ENCODE measurements around the gene MRPL52.

The MRPL52 gene

GRCh38 chr14:22837750-22838538 is 8.3 kb downstream of the MRPL52 start:
- peak overlapping the region; percentile 90 to 96 for H3K4me3 ChIP-seq (ENCODE audit: low read length in 2 of 2)
- peak overlapping the region; percentile 85 to 88 for H3K27ac ChIP-seq (ENCODE audit: low read depth in 2 of 2, low read length in 2 of 2)
- peaks cover 25 to 34% of the 10 kb centered on the region in 2 donors for H3K36me3 ChIP-seq (ENCODE audit: control insufficient read depth in 2 of 2, insufficient read depth in 2 of 2, low read length in 2 of 2)
- H3K9ac ChIP-seq (ENCODE audit: low read depth in 1 of 2, low read length in 2 of 2): peak overlapping the region; percentile 84 to 96
- no peaks in the 10 kb centered on the region for H3K27me3 ChIP-seq (ENCODE audit: control insufficient read depth in 2 of 2, insufficient read depth in 2 of 2, low read length in 2 of 2)
- H3K9me3 ChIP-seq (ENCODE audit: control insufficient read depth in 2 of 2, low read length in 2 of 2): no peaks in the 10 kb centered on the region
- peaks cover 10 to 17% of the 10 kb centered on the region in 2 donors for H3K4me1 ChIP-seq (ENCODE audit: control insufficient read depth in 2 of 2, insufficient read depth in 2 of 2, low read length in 2 of 2)

GRCh38 chr14:22838631-22839041 is 8.9 kb downstream of the MRPL52 start:
- H3K27me3 ChIP-seq (ENCODE audit: control insufficient read depth in 2 of 2, insufficient read depth in 2 of 2, low read length in 2 of 2): no peaks in the 10 kb centered on the region
- H3K27ac ChIP-seq (ENCODE audit: low read depth in 2 of 2, low read length in 2 of 2): peak overlapping the region; percentile 85 to 88
- no peaks in the 10 kb centered on the region for H3K9me3 ChIP-seq (ENCODE audit: control insufficient read depth in 2 of 2, low read length in 2 of 2)
- peak overlapping the region; percentile 90 to 96 for H3K4me3 ChIP-seq (ENCODE audit: low read length in 2 of 2)
- peak overlapping the region; percentile 84 to 96 for H3K9ac ChIP-seq (ENCODE audit: low read depth in 1 of 2, low read length in 2 of 2)
- H3K36me3 ChIP-seq (ENCODE audit: control insufficient read depth in 2 of 2, insufficient read depth in 2 of 2, low read length in 2 of 2): peaks cover 29 to 38% of the 10 kb centered on the region in 2 donors
- peaks cover 10 to 17% of the 10 kb centered on the region in 2 donors for H3K4me1 ChIP-seq (ENCODE audit: control insufficient read depth in 2 of 2, insufficient read depth in 2 of 2, low read length in 2 of 2)

DNA sequence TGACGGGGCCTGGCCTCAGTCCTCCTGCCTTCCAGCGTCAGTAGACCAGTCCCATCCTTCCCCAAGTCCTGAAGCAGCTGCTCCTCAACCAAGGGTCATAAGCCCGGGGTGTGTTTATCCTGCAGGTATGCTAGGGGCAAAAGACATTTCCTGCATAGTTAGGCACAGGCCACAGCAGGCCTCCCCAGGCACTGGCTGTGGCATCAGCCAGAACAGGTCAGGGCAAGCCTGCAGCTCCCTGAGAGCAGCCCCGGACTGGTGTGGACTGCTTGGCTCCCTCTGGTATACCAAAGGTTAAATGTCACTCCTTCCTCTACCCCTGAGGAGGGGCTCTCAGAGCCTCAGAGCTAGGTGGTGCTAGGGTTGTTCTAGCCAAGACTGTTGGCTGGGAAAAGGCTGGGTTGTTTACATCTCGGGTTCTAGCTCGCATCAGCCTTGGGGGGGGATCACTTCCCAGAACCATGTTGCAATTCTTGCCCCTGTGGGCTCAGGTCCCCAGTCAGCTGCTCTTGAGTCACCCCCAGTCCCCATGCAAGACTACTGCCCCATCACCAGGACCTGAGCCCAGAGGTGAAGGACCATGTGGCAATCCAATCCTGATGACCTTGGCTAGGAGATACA is 9.6 kb downstream of the MRPL52 start:
- Histone ChIP-seq H3K36me3 (ENCODE audit: control insufficient read depth in 2 of 2, insufficient read depth in 2 of 2, low read length in 2 of 2) (peaks cover 26 to 36% of the 10 kb centered on the region in 2 donors), H3K4me1 (ENCODE audit: control insufficient read depth in 2 of 2, insufficient read depth in 2 of 2, low read length in 2 of 2) (peaks cover 10 to 17% of the 10 kb centered on the region in 2 donors), H3K4me3 (ENCODE audit: low read length in 2 of 2) (peak overlapping the region; percentile 28 to 90), H3K27me3 (ENCODE audit: control insufficient read depth in 2 of 2, insufficient read depth in 2 of 2, low read length in 2 of 2) (no peaks in the 10 kb centered on the region), H3K27ac (ENCODE audit: low read depth in 2 of 2, low read length in 2 of 2) (peak overlapping the region in 1 of 2 donors; percentile 88), H3K9ac (ENCODE audit: low read depth in 1 of 2, low read length in 2 of 2) (peak overlapping the region in 1 of 2 donors; percentile 96), H3K9me3 (ENCODE audit: control insufficient read depth in 2 of 2, low read length in 2 of 2) (no peaks in the 10 kb centered on the region)

DNA sequence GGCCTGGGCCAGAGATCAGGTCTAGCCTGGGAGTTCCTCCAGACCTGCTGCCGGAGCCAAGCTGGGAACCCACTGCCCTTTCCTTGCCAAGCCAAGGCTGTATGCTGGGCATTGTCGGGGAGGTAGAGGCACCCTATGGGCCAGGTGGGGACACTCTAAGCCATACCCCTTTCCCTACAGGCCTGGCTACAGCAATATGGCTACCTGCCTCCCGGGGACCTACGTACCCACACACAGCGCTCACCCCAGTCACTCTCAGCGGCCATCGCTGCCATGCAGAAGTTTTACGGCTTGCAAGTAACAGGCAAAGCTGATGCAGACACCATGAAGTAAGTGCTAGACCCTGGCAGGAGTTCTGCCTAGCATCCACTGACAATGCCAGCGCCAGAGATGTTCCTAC is 11.6 kb downstream of the MRPL52 start:
- Histone ChIP-seq H3K27me3 (ENCODE audit: control insufficient read depth in 2 of 2, insufficient read depth in 2 of 2, low read length in 2 of 2) (no peaks in the 10 kb centered on the region), H3K9me3 (ENCODE audit: control insufficient read depth in 2 of 2, low read length in 2 of 2) (no peaks in the 10 kb centered on the region), H3K27ac (ENCODE audit: low read depth in 2 of 2, low read length in 2 of 2) (no peak overlapping the region), H3K9ac (ENCODE audit: low read depth in 1 of 2, low read length in 2 of 2) (no peak overlapping the region), H3K36me3 (ENCODE audit: control insufficient read depth in 2 of 2, insufficient read depth in 2 of 2, low read length in 2 of 2) (peaks cover 43 to 45% of the 10 kb centered on the region in 2 donors), H3K4me1 (ENCODE audit: control insufficient read depth in 2 of 2, insufficient read depth in 2 of 2, low read length in 2 of 2) (peaks cover 9 to 17% of the 10 kb centered on the region in 2 donors), H3K4me3 (ENCODE audit: low read length in 2 of 2) (no peak overlapping the region)

DNA sequence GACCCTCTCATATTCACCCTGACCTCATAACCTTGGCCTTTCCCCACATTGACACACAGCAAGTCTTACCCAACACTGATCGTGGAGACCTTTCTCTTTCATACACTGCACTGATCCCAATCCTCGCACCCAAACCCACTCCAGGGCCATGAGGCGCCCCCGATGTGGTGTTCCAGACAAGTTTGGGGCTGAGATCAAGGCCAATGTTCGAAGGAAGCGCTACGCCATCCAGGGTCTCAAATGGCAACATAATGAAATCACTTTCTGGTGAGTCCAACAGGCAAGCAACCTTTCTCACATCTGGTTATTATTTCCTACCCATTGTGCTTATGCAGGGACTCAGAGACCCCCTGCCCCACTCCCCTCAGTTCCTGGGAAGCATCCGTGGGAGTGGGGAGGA is 12.1 kb downstream of the MRPL52 start:
- no peak overlapping the region for H3K4me3 ChIP-seq (ENCODE audit: low read length in 2 of 2)
- H3K4me1 ChIP-seq (ENCODE audit: control insufficient read depth in 2 of 2, insufficient read depth in 2 of 2, low read length in 2 of 2): peaks cover 10 to 19% of the 10 kb centered on the region in 2 donors
- no peak overlapping the region for H3K9ac ChIP-seq (ENCODE audit: low read depth in 1 of 2, low read length in 2 of 2)
- H3K9me3 ChIP-seq (ENCODE audit: control insufficient read depth in 2 of 2, low read length in 2 of 2): no peaks in the 10 kb centered on the region
- H3K36me3 ChIP-seq (ENCODE audit: control insufficient read depth in 2 of 2, insufficient read depth in 2 of 2, low read length in 2 of 2): peaks cover 46 to 48% of the 10 kb centered on the region in 2 donors
- no peak overlapping the region for H3K27ac ChIP-seq (ENCODE audit: low read depth in 2 of 2, low read length in 2 of 2)
- no peaks in the 10 kb centered on the region for H3K27me3 ChIP-seq (ENCODE audit: control insufficient read depth in 2 of 2, insufficient read depth in 2 of 2, low read length in 2 of 2)

GRCh38 chr14:22842211-22843122 is 12.8 kb downstream of the MRPL52 start:
- no peaks in the 10 kb centered on the region for H3K27me3 ChIP-seq (ENCODE audit: control insufficient read depth in 2 of 2, insufficient read depth in 2 of 2, low read length in 2 of 2)
- H3K27ac ChIP-seq (ENCODE audit: low read depth in 2 of 2, low read length in 2 of 2): no peak overlapping the region
- H3K4me1 ChIP-seq (ENCODE audit: control insufficient read depth in 2 of 2, insufficient read depth in 2 of 2, low read length in 2 of 2): peaks cover 10 to 20% of the 10 kb centered on the region in 2 donors
- H3K36me3 ChIP-seq (ENCODE audit: control insufficient read depth in 2 of 2, insufficient read depth in 2 of 2, low read length in 2 of 2): peaks cover 46 to 51% of the 10 kb centered on the region in 2 donors
- no peaks in the 10 kb centered on the region for H3K9me3 ChIP-seq (ENCODE audit: control insufficient read depth in 2 of 2, low read length in 2 of 2)
- no peak overlapping the region for H3K9ac ChIP-seq (ENCODE audit: low read depth in 1 of 2, low read length in 2 of 2)
- H3K4me3 ChIP-seq (ENCODE audit: low read length in 2 of 2): no peak overlapping the region

DNA sequence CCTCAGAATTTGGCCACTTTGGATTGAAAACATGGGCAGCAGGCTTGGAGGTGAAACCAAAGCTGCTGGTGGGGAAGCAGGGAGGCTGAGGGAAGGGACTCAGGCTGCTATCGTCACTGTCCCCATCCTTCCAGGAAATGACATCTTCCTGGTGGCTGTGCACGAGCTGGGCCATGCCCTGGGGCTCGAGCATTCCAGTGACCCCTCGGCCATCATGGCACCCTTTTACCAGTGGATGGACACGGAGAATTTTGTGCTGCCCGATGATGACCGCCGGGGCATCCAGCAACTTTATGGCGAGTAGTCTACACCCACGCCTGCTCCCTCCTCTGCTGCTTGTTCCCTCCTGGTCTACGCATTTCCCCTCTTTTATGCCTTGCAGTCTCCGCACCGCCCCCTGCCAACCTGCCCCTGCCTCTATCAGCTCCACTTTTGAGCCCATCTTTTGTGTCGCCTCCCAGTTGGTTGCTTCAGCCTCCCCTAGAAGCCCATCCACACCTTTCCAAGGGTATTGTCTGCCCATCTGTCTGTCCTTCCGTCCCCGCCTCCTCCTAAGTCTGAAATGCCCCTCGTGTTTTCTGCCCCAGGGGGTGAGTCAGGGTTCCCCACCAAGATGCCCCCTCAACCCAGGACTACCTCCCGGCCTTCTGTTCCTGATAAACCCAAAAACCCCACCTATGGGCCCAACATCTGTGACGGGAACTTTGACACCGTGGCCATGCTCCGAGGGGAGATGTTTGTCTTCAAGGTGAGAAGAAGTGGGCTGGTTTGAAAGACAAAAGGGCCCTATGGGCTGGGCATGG is 13.6 kb downstream of the MRPL52 start:
- Histone ChIP-seq H3K4me3 (ENCODE audit: low read length in 2 of 2) (no peak overlapping the region), H3K27ac (ENCODE audit: low read depth in 2 of 2, low read length in 2 of 2) (no peak overlapping the region), H3K4me1 (ENCODE audit: control insufficient read depth in 2 of 2, insufficient read depth in 2 of 2, low read length in 2 of 2) (peaks cover 15 to 16% of the 10 kb centered on the region in 2 donors), H3K9ac (ENCODE audit: low read depth in 1 of 2, low read length in 2 of 2) (no peak overlapping the region), H3K36me3 (ENCODE audit: control insufficient read depth in 2 of 2, insufficient read depth in 2 of 2, low read length in 2 of 2) (peaks cover 46 to 51% of the 10 kb centered on the region in 2 donors), H3K9me3 (ENCODE audit: control insufficient read depth in 2 of 2, low read length in 2 of 2) (no peaks in the 10 kb centered on the region), H3K27me3 (ENCODE audit: control insufficient read depth in 2 of 2, insufficient read depth in 2 of 2, low read length in 2 of 2) (no peaks in the 10 kb centered on the region)

- Histone ChIP-seq H3K4me1 (ENCODE audit: control insufficient read depth in 2 of 2, insufficient read depth in 2 of 2, low read length in 2 of 2) (peaks cover 9 to 13% of the 10 kb centered on the region in 2 donors), H3K9me3 (ENCODE audit: control insufficient read depth in 2 of 2, low read length in 2 of 2) (no peaks in the 10 kb centered on the region), H3K27ac (ENCODE audit: low read depth in 2 of 2, low read length in 2 of 2) (no peak overlapping the region), H3K9ac (ENCODE audit: low read depth in 1 of 2, low read length in 2 of 2) (no peak overlapping the region), H3K36me3 (ENCODE audit: control insufficient read depth in 2 of 2, insufficient read depth in 2 of 2, low read length in 2 of 2) (peaks cover 46 to 51% of the 10 kb centered on the region in 2 donors), H3K27me3 (ENCODE audit: control insufficient read depth in 2 of 2, insufficient read depth in 2 of 2, low read length in 2 of 2) (no peaks in the 10 kb centered on the region), H3K4me3 (ENCODE audit: low read length in 2 of 2) (no peak overlapping the region)
These were observed 14.8 kb downstream of the MRPL52 start for GRCh38 chr14:22844221-22845102.

- Histone ChIP-seq H3K4me3 (ENCODE audit: low read length in 2 of 2) (no peak overlapping the region), H3K9me3 (ENCODE audit: control insufficient read depth in 2 of 2, low read length in 2 of 2) (no peaks in the 10 kb centered on the region), H3K9ac (ENCODE audit: low read depth in 1 of 2, low read length in 2 of 2) (no peak overlapping the region), H3K36me3 (ENCODE audit: control insufficient read depth in 2 of 2, insufficient read depth in 2 of 2, low read length in 2 of 2) (peaks cover 46 to 51% of the 10 kb centered on the region in 2 donors), H3K4me1 (ENCODE audit: control insufficient read depth in 2 of 2, insufficient read depth in 2 of 2, low read length in 2 of 2) (peaks cover 9 to 16% of the 10 kb centered on the region in 2 donors), H3K27me3 (ENCODE audit: control insufficient read depth in 2 of 2, insufficient read depth in 2 of 2, low read length in 2 of 2) (no peaks in the 10 kb centered on the region), H3K27ac (ENCODE audit: low read depth in 2 of 2, low read length in 2 of 2) (no peak overlapping the region)
These were observed 15.4 kb downstream of the MRPL52 start for GRCh38 chr14:22845103-22845394.
